HUDEP-2 (cell line): Measurements from ENCODE around the gene NUP210.

ENCODE experiments used
- DNase-seq, 76 experiments: peaks; one replicate each; lab custom pipeline; 2025; ENCODE audit not compliant: unreplicated experiment in 76 of 76; lab: John Stamatoyannopoulos, UW

NUP210 gene

GRCh38 chr3:13353936-13354542 is 66.1 kb downstream of the NUP210 start:
- peak in 1 of 76 experiments; percentile 3 for DNase-seq

- DNase-seq: no peak
Measured at GRCh38 chr3:13353506-13353905, 66.6 kb downstream of the NUP210 start.

- peak in 3 of 76 experiments; percentile 2 to 25 (median 4) for DNase-seq
Measured at GRCh38 chr3:13352621-13353131, 67.4 kb downstream of the NUP210 start.

- DNase-seq: no peak
Measured at GRCh38 chr3:13349823-13350222, 70.3 kb downstream of the NUP210 start.

- DNase-seq: no peak
Measured at GRCh38 chr3:13348661-13349396, 71.3 kb downstream of the NUP210 start.

GRCh38 chr3:13348100-13348499 is 72.0 kb downstream of the NUP210 start:
- DNase-seq: no peak

GRCh38 chr3:13347390-13347950 is 72.7 kb downstream of the NUP210 start:
- DNase-seq: no peak

GRCh38 chr3:13346481-13347389 is 73.4 kb downstream of the NUP210 start:
- peak in 1 of 76 experiments; percentile 4 for DNase-seq

- no peak for DNase-seq
Measured at GRCh38 chr3:13345772-13346171, 74.3 kb downstream of the NUP210 start.

GRCh38 chr3:13345284-13345683 is 74.8 kb downstream of the NUP210 start:
- no peak for DNase-seq

GRCh38 chr3:13344663-13345062 is 75.5 kb downstream of the NUP210 start:
- no peak for DNase-seq

- DNase-seq: no peak
Measured at GRCh38 chr3:13343601-13344000, 76.5 kb downstream of the NUP210 start.

GRCh38 chr3:13341229-13341905 is 78.8 kb downstream of the NUP210 start:
- DNase-seq: no peak

GRCh38 chr3:13339833-13340232 is 80.3 kb downstream of the NUP210 start:
- DNase-seq: no peak

GRCh38 chr3:13338996-13339395 is 81.1 kb downstream of the NUP210 start:
- DNase-seq: no peak

GRCh38 chr3:13338231-13338630 is 81.9 kb downstream of the NUP210 start:
- no peak for DNase-seq

GRCh38 chr3:13336592-13336991 is 83.5 kb downstream of the NUP210 start:
- DNase-seq: no peak

GRCh38 chr3:13335503-13335902 is 84.6 kb downstream of the NUP210 start:
- DNase-seq: no peak

- DNase-seq: no peak
Measured at GRCh38 chr3:13335059-13335458, 85.1 kb downstream of the NUP210 start.

GRCh38 chr3:13333236-13333897 is 86.8 kb downstream of the NUP210 start:
- no peak for DNase-seq
